Amygdala (tissue), 56 donors: ENCODE measurements around the gene TXNL1.
"Not testable (repeated sequence)": the region's sequence is repeated elsewhere in the genome, so short reads cannot be mapped to it uniquely, and the experiment has no call there.

Source experiments
- DNase-seq, 56 donors: peaks; one replicate each; lab custom pipeline; 2025; lab: John Stamatoyannopoulos, UW

TXNL1 gene

DNA sequence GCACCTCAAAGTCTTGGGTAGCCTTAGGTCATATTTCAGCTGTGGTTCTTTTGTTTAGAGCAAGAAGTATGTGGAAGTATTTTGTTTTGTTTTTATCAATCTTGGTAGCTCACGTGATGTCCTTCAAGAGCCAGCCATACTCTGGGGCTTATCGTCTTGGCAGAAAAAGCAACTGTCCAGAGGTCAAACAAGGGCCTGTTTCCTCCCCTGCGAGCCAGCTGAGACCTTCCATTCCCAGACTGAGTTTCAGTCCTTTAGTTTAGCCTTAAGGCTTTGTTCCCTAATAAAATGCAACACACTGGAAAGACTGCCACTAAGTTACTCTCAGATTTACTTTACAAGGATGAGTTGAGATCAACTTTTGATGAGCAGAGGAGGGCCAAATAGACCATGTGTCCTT, 63.5 kb downstream of the TXNL1 start:
- DNase-seq = no peak

GRCh38 chr18:56572267-56572666, 66.1 kb downstream of the TXNL1 start:
- not testable (repeated sequence) for DNase-seq

GRCh38 chr18:56570978-56571377, 67.4 kb downstream of the TXNL1 start:
- DNase-seq = no peak

- DNase-seq = no peak
These were observed 69.0 kb downstream of the TXNL1 start for GRCh38 chr18:56569416-56569815.

GRCh38 chr18:56568986-56569385, 69.4 kb downstream of the TXNL1 start:
- no peak for DNase-seq

- no peak for DNase-seq
These were observed 72.6 kb downstream of the TXNL1 start for GRCh38 chr18:56565551-56566345.

DNA sequence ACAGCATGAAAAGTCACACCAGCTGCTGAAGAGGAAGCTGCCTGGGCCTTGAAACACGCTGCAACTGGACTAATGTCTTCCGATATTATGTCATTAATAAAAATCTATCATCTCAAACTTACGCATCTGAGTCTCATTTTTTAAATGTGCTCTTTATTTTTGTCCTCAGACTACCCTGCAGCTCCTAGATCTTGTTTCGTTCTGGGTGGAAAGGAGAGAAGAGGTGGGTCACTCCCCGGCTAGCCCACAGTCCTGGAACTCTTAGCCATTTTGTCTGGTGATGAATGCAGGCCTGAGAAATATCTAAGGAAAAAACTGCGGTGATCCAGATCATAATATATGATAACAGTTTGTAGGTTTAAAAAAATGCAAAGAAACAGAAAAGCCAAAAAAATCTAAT, 73.3 kb downstream of the TXNL1 start:
- DNase-seq = no peak

DNA sequence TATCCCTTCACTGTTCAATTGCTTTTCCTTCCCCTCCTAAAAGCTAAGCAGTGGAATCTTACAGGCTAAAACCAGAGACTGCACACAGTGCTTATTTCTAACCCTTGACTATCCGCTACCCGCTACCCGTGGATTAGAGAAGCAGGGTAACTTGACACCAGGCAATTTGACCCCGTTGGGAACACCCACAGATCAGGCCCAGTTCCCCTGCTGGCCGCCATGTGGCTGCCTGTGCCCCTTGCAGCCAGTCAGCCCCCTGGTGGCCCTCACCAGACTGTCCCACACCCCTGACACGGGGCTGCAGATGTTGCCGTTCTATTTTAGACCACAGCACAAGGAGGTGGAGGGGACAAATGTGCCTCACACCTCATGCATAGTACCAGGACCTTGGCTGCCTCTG, 74.8 kb downstream of the TXNL1 start:
- no peak for DNase-seq

GRCh38 chr18:56562479-56562878, 75.9 kb downstream of the TXNL1 start:
- peak in 2 of 56 donors; percentile 3 to 7 for DNase-seq

GRCh38 chr18:56560992-56561391, 77.4 kb downstream of the TXNL1 start:
- DNase-seq = no peak

DNA sequence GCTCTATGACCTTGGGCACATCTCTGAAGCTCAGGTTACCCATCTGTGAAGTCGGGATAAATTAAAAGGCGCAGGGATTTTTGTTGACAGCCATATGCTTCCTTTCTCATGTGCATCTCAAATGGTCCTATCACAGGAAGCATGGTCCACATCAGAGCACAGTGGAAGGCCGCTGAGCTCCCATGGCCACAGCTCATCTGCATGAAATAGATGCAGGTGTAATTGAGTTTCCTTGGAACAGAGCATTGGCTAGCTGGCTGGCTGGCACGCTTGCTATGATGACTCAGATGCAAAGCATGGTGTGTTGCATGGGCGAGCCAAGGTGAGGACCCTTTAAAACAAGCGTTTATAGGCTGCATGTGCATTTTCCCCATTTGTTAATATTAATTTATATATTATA, 79.3 kb downstream of the TXNL1 start:
- no peak for DNase-seq

DNA sequence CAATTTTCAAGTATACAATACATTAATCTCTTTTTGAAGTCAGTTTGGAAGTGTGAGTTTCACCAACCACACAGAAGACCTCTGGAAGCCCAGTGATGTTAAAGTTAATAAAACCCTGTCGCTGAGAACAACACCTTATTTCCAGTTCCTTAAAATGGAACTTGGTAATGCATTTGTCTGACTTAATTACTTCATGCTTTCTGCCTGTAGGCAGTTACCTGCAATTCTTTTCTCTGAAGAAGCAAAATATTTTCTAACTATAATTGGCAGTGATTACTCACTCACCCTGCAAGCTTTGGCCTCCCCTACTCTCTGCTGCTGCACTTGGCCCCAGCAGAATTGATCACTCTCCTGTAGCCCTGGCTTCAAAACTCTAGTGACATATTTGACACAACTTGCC, 81.5 kb downstream of the TXNL1 start:
- DNase-seq = no peak

- no peak for DNase-seq
These were observed 88.3 kb downstream of the TXNL1 start for GRCh38 chr18:56550121-56550520.
